DND-41 (cell line): ENCODE measurements around the gene GARNL3.

Source experiments
- CTCF ChIP-seq: IDR thresholded peaks from 2 replicates; pipeline ENCODE4 v1.5.1; 2012; ENCODE audit warnings: borderline replicate concordance, low read length, moderate library complexity, mild to moderate bottlenecking; ENCODE audit not compliant: poor library complexity, severe bottlenecking; ENCODE audit errors: extremely low read depth
- EZH2 ChIP-seq: IDR thresholded peaks from 3 replicates; pipeline ENCODE4 v1.6.1; 2012; ENCODE audit warnings: borderline replicate concordance, low read depth, mild to moderate bottlenecking, moderate library complexity, low read length, inconsistent platforms; ENCODE audit not compliant: severe bottlenecking

GRCh38 chr9:127233550-127233949 lies 31.0 kb upstream of the GARNL3 start:
- TF ChIP-seq CTCF: no peak
- TF ChIP-seq EZH2: no peak
